HepG2 (cell line): ENCODE results near the gene COG5.

Source experiments
- ATF2 ChIP-seq: sonication (generic); formaldehyde crosslinking; IDR thresholded peaks from 2 replicates; pipeline ENCODE4 v1.4.0; 2020; ENCODE audit warnings: missing genetic modification reagents
- DZIP1 ChIP-seq: sonication (generic); formaldehyde crosslinking; IDR thresholded peaks from 2 replicates; pipeline ENCODE4 v1.5.0; 2020; ENCODE audit warnings: mild to moderate bottlenecking, missing genetic modification reagents
- EZH2 ChIP-seq: conservative IDR thresholded peaks from 2 replicates; pipeline ENCODE4 v1.6.1; 2012; ENCODE audit warnings: mild to moderate bottlenecking, low read depth, low read length, moderate library complexity
- FOSL2 ChIP-seq: sonication (generic); formaldehyde crosslinking; IDR thresholded peaks from 2 replicates; pipeline ENCODE4 v1.4.0; 2020; ENCODE audit warnings: missing genetic modification reagents
- FOXA1 ChIP-seq, 2 experiments: fragments of 450-650 bp in 1 of 2; sonication (generic) in 1 of 2; formaldehyde crosslinking in 1 of 2; IDR thresholded peaks; 2 replicates each; pipeline versions ENCODE4 v1.4.0 to v1.6.1; 2016 to 2020; ENCODE audit warnings: missing genetic modification reagents in 1 of 2
- HNF4A ChIP-seq: sonication (generic); formaldehyde crosslinking; IDR thresholded peaks from 2 replicates; pipeline ENCODE4 v1.4.0; 2020; ENCODE audit warnings: missing genetic modification reagents
- KAT2B ChIP-seq: fragments of 150-350 bp; IDR thresholded peaks from 2 replicates; pipeline ENCODE4 v1.6.1; 2014; ENCODE audit warnings: low read depth, low read length, borderline replicate concordance
- NFE2L1 ChIP-seq: sonication (generic); formaldehyde crosslinking; IDR thresholded peaks from 2 replicates; pipeline ENCODE4 v1.4.0; 2020; ENCODE audit warnings: missing genetic modification reagents, mild to moderate bottlenecking, borderline replicate concordance
- ONECUT2 ChIP-seq: sonication (generic); formaldehyde crosslinking; IDR thresholded peaks from 2 replicates; pipeline ENCODE4 v1.4.0; 2020; ENCODE audit warnings: missing genetic modification reagents
- PHF8 ChIP-seq: sonication (generic); formaldehyde crosslinking; IDR thresholded peaks from 2 replicates; pipeline ENCODE4 v1.5.0; 2020; ENCODE audit warnings: missing genetic modification reagents
- TAF1 ChIP-seq: sonication (generic); formaldehyde crosslinking; IDR thresholded peaks from 2 replicates; pipeline ENCODE4 v1.4.0; 2020; ENCODE audit warnings: missing genetic modification reagents
- ZSCAN20 ChIP-seq: sonication (generic); formaldehyde crosslinking; IDR thresholded peaks from 2 replicates; pipeline ENCODE4 v1.4.0; 2020; ENCODE audit warnings: missing genetic modification reagents, mild to moderate bottlenecking, borderline replicate concordance
- TF ChIP-seq, protein P1 (sequence below): sonication (generic); formaldehyde crosslinking; IDR thresholded peaks from 2 replicates; pipeline ENCODE4 v1.5.0; 2020; ENCODE audit warnings: mild to moderate bottlenecking, missing genetic modification reagents, moderate library complexity

- TF ChIP-seq ONECUT2 (CRISPR knock-in tag) (no peak), HNF4A (no peak), FOSL2 (CRISPR knock-in tag) (no peak), DZIP1 (CRISPR knock-in tag) (no peak), EZH2 (no peak), TAF1 (CRISPR knock-in tag) (no peak), NFE2L1 (CRISPR knock-in tag) (no peak), ATF2 (no peak), FOXA1 (IDR thresholded peaks at IDR 0.05) (no peak), FOXA1 (CRISPR knock-in tag; IDR thresholded peaks at IDR 0.05) (no peak), PHF8 (CRISPR knock-in tag) (no peak), ZSCAN20 (CRISPR knock-in tag) (no peak), KAT2B (no peak)
- TF ChIP-seq, protein P1, sequence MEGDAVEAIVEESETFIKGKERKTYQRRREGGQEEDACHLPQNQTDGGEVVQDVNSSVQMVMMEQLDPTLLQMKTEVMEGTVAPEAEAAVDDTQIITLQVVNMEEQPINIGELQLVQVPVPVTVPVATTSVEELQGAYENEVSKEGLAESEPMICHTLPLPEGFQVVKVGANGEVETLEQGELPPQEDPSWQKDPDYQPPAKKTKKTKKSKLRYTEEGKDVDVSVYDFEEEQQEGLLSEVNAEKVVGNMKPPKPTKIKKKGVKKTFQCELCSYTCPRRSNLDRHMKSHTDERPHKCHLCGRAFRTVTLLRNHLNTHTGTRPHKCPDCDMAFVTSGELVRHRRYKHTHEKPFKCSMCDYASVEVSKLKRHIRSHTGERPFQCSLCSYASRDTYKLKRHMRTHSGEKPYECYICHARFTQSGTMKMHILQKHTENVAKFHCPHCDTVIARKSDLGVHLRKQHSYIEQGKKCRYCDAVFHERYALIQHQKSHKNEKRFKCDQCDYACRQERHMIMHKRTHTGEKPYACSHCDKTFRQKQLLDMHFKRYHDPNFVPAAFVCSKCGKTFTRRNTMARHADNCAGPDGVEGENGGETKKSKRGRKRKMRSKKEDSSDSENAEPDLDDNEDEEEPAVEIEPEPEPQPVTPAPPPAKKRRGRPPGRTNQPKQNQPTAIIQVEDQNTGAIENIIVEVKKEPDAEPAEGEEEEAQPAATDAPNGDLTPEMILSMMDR (CRISPR knock-in tag) = no peak
Measured at GRCh38 chr7:107338080-107338479, 225.6 kb downstream of the COG5 start.
